DMS53 treated with DMSO at 0.1 percent for 48 hours (cell line): Measurements from ENCODE around the gene BCL3.

ENCODE experiments used
- DNase-seq: peaks from one replicate; lab custom pipeline; 2025; ENCODE audit not compliant: unreplicated experiment; lab: John Stamatoyannopoulos, UW

Gene BCL3

GRCh38 chr19:44785271-44785670 lies 36.8 kb downstream of the BCL3 start:
- no peak for DNase-seq

DNA sequence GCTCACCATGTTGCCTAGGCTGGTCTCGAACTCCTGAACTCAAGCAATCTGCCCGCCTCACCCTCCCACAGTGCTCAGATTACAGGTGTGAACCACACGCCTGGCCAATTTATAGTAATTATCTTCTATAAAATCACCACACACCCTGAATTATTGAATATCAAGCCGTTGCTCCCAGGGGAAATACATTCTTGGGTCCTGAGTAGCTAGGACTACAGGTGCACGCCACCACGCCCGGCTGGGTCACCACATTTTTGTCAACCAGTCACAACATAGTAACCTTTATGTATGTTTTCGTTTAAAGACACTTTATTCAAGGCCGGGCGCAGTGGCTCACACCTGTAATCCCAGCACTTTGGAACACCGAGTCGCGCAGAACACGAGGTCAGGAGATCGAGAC lies 37.5 kb downstream of the BCL3 start:
- no peak for DNase-seq

DNA sequence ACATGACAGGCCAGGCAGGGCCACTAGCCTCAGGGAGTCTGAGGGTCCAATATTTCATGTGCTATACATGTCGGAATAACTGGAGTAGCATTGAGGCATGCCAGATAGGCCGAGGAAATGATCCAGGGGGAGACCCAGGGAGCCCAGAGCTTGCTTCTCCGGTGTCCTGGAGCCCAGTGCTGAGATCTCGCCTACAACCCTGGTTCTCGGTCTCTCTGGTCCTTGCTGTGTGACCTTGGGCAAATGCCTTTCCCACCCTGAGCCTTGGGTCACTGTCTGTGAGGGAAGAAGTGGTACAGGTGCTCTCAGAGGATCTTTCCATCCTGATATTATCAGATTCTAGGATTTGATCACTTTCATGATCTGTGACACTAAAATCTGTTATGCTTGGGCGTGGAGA lies 40.5 kb downstream of the BCL3 start:
- no peak for DNase-seq

- no peak for DNase-seq
Observed at GRCh38 chr19:44789943-44790483, 41.5 kb downstream of the BCL3 start.

GRCh38 chr19:44792281-44792680 lies 43.8 kb downstream of the BCL3 start:
- DNase-seq: no peak

DNA sequence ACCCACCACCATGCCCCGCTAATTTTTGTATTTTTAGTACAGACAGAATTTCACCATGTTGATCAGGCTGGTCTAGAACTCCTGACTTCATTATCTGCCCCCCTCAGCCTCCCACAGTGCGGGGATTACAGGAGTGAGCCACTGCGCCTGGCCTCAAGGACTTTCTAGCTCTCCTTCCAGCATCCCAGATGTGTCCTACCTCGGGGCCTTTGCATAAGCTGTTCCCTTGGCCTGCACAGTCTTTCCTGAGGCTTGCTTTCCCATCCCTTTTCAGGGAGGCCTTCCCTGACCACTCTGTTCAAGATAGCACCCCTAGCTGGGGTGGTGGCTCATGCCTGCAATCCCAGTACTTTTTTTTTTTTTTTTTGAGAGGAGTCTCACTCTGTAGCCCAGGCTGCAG lies 46.1 kb downstream of the BCL3 start:
- no peak for DNase-seq

GRCh38 chr19:44795398-44795987 lies 47.0 kb downstream of the BCL3 start:
- no peak for DNase-seq

GRCh38 chr19:44796701-44797115 lies 48.2 kb downstream of the BCL3 start:
- DNase-seq: peak; percentile 69

DNA sequence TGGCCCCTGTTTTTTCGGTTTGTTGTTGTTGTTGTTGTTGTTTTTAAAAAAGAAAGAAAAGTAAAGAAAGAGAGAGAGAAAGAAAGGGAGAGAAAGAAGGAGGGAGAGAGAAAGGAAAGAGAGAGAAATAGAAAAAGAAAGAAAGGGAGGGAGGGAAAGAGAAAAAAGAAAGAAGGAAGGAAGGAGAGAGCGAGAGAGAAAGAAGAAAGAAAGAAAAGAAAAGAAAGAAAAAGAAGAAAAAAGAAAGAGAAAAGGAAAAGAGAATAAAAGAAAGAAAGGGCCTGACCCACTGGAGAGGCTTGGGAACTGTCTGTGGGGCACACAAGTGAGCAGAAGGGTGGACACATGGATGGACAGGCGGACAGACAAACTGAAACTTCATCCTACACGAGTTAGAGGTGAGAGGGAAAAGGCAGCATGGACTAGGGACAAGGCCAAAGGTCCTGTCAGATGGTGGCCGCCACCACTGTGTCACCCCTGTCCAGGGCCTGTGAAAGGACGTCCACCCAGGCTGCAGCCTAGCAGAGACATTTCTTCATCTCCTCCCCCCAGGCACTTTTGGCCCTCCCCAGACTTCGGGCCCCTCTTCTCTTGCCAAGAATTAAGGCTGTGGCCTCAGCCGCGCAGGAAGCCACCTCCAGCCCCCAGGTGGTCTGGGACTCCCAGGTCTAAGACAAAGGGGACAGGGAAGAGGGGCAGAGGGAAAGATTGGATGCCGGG lies 51.3 kb downstream of the BCL3 start:
- no peak for DNase-seq

DNA sequence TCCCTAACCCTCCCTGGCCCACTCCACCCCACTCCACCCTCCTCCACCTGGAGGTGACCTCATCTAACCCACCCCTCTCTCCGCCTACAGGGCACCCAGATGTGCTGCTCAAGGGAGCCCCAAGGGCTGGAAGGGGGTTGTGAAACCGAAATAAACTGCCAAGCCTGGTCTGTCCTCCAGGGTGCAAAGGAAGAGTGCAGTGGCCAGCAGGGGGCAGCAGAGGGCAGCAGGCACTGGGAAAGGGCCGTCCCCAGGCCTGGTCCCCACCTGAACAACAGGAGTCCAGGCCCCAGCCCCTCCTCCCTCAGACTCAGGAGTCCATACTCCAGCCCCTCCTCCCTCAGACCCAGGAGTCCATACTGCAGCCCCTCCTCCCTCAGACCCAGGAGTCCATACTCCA lies 52.0 kb downstream of the BCL3 start:
- peak; percentile 12 for DNase-seq

DNA sequence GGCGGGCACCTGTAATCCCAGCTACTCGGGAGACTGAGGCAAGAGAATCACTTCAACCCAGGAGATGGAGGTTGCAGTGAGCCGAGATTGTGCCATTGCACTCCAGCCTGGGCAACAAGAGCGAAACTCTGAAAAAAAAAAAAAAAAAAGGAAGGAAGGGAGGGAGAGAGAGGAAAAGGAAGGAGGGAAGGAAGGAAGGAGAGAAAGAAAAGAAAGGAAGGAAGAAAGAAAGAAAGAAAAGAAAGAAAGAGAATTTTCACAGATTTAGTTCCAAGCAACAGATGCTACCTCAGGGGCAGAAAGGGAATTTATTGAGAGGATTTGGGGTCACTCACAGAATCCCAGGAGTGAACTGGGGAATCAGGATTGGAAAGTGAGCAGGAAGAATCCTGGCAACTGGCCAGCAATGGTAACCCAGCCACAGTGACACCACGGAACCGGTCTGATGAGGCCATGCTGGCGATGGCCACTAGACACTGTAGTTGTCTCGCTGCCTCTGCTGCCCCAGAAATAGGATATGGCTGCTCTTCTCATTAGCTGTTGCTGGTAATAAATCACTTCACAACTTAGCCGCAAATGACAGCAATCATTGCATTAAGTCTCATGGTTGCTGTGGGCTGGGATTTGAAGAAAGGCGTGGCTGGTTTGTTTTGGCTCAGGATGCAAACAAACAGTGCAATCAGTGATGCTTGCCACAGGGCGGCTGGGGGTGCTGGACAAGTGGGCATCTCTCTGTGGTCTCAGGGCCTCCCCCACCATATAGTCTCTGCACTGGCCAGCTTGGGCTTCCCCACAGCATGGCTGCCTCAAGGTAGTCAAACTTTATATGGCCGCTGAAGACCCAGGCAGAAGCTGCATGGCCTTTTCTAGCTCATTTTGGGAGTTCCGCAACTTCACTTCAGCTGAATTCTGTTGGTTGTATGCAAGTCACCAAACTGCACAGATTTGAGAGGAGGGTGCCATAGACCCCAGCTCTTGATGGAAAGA lies 55.2 kb downstream of the BCL3 start:
- DNase-seq: no peak

GRCh38 chr19:44806291-44806690 lies 57.8 kb downstream of the BCL3 start:
- no peak for DNase-seq

DNA sequence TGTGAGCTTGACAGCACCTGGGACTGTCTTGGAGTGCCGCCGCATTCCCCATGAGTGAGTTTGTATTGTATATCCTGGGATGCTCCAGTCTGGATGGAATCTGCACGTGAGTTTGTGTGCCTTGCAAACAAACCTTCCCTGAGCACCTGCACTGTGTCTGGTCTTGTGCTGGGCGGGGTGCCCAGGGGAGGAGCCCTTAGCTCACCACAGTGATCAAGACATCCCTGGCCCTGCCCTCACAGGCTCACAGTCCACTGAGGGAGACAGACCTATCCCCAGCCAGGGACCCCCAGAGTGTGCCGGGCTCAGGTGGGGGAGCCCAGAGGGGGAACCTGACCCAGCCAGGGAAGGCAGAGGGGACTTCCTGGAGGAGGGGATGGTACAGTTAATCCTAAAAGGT lies 58.7 kb downstream of the BCL3 start:
- peak; percentile 91 for DNase-seq

- DNase-seq: peak; percentile 54
Observed at GRCh38 chr19:44807652-44808462, 59.3 kb downstream of the BCL3 start.

- DNase-seq: no peak
Observed at GRCh38 chr19:44808463-44809371, 60.2 kb downstream of the BCL3 start, which contains the start of gene BCAM. Gene BCAM, plus strand, starts transcription at chr19:44809103. Its CDS starts 22 bp downstream, at chr19:44809125.
